HS-5 (cell line): ENCODE measurements around the gene SLC45A3.

Source experiments
- DNase-seq: peaks from one replicate; pipeline ENCODE4 v3.0.0-alpha.2; 2012; ENCODE audit warnings: low read depth

Gene SLC45A3

DNA sequence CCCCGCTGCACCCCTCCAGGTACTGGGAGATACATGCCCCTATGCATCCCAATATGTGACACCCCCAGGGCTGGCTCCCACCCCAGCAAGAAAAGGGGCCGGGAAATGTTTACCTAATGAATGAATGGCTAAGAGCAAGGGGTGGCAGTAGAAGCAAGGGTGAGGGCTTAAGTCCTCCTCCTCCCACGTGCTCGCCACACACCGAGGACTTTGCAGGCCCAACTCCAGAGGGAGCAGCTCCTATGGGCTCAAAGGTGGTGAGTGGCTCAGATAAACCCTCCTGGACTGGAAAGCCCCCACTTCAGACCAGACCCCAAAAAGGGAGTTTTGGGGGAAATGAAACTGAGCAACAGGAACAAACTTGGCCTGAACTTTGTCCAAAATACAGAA lies 11.4 kb downstream of the SLC45A3 start:
- no peak for DNase-seq

DNA sequence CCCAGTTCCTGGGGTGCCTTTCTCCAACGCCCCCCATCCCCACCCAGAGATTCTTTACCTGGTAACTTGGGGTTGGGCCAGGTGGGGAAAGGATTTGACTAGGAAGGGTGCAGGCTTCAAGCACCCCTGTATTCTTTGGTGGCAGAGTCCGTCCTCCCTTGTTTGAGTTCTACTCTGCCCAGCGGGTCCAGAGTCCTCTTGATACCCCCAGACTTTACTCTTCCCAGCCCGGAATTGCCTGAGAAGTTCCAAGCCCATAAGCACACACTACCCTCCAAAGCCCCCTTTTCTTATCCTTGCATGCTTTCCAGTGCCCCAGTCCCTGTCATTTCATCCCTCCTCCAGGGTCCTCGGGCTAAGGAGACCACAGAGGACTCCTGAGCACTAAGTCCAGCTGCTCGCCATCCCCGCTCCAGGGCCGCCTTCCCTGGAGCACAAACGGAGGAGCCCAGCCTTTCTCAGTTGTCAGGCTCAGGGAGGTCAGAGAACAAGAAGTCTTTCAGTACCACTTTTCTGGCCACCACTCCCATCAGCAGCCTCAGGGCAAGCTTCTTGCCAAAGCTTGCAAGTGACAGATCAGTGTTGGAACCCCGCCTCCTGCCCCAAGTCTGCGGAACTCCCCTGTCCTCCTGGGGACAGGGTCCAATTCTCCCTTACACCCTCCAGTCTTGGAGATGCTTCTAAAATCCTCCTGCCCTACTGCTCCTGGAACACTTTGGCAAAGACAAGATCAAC lies 12.2 kb downstream of the SLC45A3 start:
- no peak for DNase-seq

DNA sequence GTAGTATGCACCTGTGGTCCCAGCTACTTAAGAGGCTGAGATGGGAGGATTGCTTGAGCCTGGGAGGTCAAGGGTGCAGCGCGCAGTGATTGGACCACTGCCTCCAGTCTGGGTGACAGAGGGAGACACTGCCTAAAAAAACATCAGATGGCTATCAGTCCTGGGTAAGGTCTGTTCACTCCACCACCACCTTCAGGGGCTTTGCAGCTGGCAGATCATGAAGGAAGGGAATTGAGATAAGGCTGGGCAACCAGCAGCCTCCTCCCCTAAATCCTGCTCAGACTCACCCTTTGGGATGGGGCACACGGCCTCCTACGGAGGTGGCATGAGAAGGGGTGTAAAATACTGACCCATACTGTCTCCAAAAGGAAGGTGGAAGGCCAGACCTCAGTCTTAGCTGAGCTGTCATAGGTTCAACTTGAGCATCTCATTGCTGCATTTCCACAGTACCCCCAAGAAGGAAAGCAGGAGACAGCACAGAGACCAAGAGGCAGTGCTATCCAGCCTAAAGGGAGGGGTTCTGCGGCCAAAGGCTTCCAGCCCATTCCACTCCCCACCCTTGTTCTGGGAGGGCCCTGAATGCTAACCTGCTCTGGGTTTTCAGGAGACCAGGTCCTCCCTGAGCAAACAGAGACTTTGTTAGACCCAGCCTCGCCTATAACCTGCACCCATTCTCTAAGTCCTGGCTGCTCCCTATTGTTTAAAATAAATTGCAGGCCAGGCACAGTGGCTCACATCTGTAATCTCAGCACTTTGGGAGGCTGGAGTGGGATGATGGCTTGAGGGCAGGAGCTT lies 13.7 kb downstream of the SLC45A3 start:
- no peak for DNase-seq

GRCh38 chr1:205665201-205666045 lies 14.9 kb downstream of the SLC45A3 start:
- no peak for DNase-seq

- no peak for DNase-seq
These were observed 15.8 kb downstream of the SLC45A3 start for GRCh38 chr1:205664399-205665017.

GRCh38 chr1:205663286-205663936 lies 16.9 kb downstream of the SLC45A3 start:
- DNase-seq = no peak

DNA sequence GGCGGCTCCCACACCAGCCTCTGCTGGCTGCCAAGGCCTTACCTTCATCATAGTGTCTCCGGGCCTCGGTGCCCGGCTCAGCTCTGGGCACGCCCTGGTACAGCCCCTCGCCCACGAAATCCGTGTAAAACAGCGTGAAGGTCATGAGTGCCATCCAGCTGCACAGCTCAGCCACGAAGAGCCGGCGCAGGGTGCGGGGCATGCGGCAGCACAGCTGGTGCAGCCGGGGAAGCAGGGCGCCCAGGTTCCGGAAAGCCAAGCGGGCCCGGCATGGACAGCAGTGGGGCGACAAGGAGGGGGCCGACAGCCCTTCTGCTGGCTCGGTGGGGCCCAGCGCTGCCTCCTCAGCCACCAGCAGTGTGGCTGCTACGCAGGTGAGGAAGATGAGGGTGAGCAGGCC lies 17.5 kb downstream of the SLC45A3 start:
- no peak for DNase-seq

- no peak for DNase-seq
These were observed 18.1 kb downstream of the SLC45A3 start for GRCh38 chr1:205662135-205662738.

DNA sequence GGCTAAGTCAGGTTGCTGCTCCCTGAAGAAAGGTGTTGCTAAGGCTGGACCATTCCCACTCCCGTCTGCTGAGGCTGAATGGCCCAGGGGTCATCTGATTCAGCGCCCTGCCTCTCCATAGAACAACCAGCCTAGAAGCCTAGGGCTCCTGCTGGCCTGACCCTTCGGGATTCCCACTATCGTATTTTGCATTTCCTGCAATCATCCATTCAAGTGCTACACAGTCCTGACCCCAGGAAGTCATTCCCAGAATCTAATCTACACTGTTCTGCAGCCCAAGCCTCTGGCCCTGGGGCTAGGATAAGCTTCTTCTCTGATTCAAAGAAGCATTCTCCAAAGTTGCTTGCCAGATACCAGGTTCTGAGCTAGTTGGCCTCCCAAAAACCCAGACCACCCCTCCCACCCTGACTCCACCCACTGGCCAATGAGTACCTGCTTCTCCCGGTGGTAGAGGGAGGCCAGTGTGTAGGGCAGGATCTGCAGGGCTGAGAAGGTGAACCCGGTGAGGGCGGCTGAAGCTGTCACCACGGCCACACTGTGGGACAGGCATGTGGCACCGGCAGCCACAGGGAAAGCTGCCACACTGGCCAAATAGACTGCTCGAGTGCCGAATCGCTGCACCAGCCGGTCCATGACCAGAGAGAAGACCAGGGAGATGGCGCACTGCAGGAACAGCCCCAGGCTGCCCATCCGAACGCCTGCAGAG lies 18.7 kb downstream of the SLC45A3 start:
- no peak for DNase-seq

GRCh38 chr1:205660361-205660760 lies 19.9 kb downstream of the SLC45A3 start:
- DNase-seq = no peak

- DNase-seq = no peak
These were observed 21.2 kb downstream of the SLC45A3 start for GRCh38 chr1:205658943-205659581.

- DNase-seq = no peak
These were observed 24.1 kb downstream of the SLC45A3 start for GRCh38 chr1:205656236-205656635.

GRCh38 chr1:205652984-205653383 lies 27.3 kb downstream of the SLC45A3 start:
- no peak for DNase-seq

DNA sequence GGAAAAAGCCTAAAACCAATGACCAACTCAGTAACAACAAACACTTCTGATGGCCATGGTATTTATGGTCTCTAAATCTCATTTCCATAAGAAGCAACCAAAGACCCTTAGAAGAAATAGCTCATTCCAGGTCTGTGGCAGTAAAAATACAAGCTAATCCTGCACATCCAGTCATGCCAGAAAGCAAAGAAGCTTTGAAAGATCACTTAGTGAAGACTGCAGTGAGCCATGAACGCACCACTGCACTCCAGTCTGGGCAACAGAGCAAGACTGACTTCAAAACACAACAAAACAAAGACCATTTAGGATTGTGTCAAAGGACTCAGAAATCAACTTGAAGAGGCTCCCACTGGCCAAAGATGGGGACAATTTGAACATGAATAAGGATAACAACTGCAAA lies 30.1 kb downstream of the SLC45A3 start:
- DNase-seq = no peak

DNA sequence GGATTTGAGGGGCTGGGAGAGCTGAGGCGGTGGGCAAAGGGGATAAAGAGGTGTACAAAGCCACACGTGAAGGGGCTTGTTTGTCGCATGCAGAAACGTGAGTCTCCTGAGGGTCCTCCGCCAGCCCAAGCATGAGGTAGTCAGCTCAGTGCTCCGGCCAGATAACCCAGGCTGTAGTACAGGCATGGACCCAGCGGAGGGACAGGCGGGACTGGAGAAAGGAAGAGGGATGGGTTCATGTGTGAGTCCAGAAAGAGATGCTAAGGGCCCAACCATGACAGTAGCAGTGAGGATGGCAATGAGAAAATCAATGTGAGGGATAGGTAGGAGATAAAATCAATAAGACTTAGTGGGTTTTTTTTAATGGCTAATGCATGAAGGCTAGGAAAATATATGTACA lies 34.8 kb downstream of the SLC45A3 start:
- no peak for DNase-seq

- no peak for DNase-seq
These were observed 37.5 kb downstream of the SLC45A3 start for GRCh38 chr1:205642679-205643307.

GRCh38 chr1:205639567-205639966 lies 40.7 kb downstream of the SLC45A3 start:
- DNase-seq = no peak

DNA sequence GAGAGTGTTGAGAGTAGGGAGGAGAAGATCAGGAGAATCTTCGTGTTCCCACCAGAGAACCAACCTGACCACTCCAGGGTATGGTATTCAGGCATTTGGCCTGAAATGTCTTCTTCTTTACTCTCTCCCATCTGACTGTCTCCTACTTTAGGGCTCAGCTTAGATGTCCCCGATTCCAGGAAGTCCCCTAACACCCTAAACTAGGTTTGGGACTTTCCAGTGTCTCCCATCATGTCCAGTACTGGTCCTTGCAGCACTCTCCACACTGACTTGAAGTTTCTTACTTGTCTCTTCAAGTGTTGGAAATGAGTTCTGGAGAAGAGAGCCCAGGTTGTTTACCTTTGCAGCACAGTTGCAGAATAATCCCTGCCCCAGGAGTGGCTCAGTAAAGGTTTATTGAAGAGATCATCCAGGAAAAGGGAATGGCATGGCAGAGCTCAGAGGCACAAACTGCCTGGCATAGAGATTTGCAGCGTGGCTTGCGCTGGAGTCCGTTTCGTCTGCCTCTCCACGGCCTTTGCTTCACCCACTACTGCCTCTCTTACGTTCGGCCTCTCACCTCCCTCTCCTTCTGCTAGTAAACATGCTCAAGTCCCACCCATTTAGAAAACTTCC lies 42.3 kb downstream of the SLC45A3 start:
- no peak for DNase-seq

- no peak for DNase-seq
These were observed 43.6 kb downstream of the SLC45A3 start for GRCh38 chr1:205636732-205637131.
